HL-60 (cell line): ENCODE data around the gene YARS1.

ENCODE experiments used
- DNase-seq, 2 experiments: peaks; one replicate each; pipeline ENCODE4 v3.0.0-alpha.2; 2010 to 2020; ENCODE audit warnings: low read depth in 1 of 2, low spot score in 1 of 2
- H3K27ac ChIP-seq: fragments of 250-450 bp; sonication (Bioruptor Pico); replicated peaks from 2 replicates; pipeline ENCODE4 v1.5.1; 2020; ENCODE audit warnings: mild to moderate bottlenecking, moderate library complexity
- H3K27me3 ChIP-seq: fragments of 250-450 bp; sonication (Bioruptor Pico); 2 replicates; pipeline ENCODE4 v1.5.1; 2021; ENCODE audit warnings: mild to moderate bottlenecking, moderate library complexity; ENCODE audit not compliant: insufficient read depth, poor library complexity, severe bottlenecking
- H3K4me3 ChIP-seq: replicated peaks from 2 replicates; pipeline ENCODE4 v1.5.1; 2011; ENCODE audit warnings: mild to moderate bottlenecking, control low read depth, low read length; ENCODE audit not compliant: insufficient read depth
- GABPA ChIP-seq: IDR thresholded peaks from 2 replicates; pipeline ENCODE4 v1.6.1; 2012; ENCODE audit warnings: low read depth
- POLR2AphosphoS5 ChIP-seq: IDR thresholded peaks from 2 replicates; pipeline ENCODE4 v1.6.1; 2012; ENCODE audit warnings: low read depth
- SPI1 ChIP-seq: IDR thresholded peaks from 2 replicates; pipeline ENCODE4 v1.6.1; 2012; ENCODE audit warnings: low read depth, mild to moderate bottlenecking, borderline replicate concordance
- TF ChIP-seq, protein P1 (sequence below): IDR thresholded peaks from 2 replicates; pipeline ENCODE4 v1.6.1; 2012; ENCODE audit warnings: low read depth; ENCODE audit not compliant: insufficient replicate concordance
- TF ChIP-seq, protein P2 (sequence below): IDR thresholded peaks from one replicate; pipeline ENCODE4 v1.5.1; 2011; ENCODE audit warnings: low read length, control low read depth, inconsistent platforms; ENCODE audit not compliant: insufficient read depth

Gene YARS1

DNA sequence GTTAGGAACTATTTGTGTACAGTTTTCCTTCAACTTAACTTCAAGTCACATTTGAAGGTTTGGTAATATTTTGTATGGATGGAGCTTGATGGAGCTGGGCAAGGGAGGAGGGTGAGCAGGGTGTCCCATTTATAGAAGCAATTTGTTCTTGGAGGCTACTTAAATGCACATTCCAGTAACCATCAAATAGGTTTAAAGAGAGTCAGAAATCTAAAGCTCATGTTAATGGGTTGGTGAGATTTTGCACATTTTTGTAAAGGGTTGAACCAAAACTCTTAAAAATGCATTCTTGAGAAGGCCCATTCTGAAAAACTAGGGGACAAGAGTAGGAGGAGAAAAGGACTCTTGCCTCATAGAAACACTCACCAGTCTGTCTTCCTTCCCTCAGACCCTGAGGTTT lies 43.4 kb upstream of the YARS1 start:
- no peaks in the 10 kb centered on the region for H3K27me3 ChIP-seq
- TF ChIP-seq, protein P1, sequence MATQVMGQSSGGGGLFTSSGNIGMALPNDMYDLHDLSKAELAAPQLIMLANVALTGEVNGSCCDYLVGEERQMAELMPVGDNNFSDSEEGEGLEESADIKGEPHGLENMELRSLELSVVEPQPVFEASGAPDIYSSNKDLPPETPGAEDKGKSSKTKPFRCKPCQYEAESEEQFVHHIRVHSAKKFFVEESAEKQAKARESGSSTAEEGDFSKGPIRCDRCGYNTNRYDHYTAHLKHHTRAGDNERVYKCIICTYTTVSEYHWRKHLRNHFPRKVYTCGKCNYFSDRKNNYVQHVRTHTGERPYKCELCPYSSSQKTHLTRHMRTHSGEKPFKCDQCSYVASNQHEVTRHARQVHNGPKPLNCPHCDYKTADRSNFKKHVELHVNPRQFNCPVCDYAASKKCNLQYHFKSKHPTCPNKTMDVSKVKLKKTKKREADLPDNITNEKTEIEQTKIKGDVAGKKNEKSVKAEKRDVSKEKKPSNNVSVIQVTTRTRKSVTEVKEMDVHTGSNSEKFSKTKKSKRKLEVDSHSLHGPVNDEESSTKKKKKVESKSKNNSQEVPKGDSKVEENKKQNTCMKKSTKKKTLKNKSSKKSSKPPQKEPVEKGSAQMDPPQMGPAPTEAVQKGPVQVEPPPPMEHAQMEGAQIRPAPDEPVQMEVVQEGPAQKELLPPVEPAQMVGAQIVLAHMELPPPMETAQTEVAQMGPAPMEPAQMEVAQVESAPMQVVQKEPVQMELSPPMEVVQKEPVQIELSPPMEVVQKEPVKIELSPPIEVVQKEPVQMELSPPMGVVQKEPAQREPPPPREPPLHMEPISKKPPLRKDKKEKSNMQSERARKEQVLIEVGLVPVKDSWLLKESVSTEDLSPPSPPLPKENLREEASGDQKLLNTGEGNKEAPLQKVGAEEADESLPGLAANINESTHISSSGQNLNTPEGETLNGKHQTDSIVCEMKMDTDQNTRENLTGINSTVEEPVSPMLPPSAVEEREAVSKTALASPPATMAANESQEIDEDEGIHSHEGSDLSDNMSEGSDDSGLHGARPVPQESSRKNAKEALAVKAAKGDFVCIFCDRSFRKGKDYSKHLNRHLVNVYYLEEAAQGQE = no peak
- TF ChIP-seq POLR2AphosphoS5 = no peak
- TF ChIP-seq, protein P2, sequence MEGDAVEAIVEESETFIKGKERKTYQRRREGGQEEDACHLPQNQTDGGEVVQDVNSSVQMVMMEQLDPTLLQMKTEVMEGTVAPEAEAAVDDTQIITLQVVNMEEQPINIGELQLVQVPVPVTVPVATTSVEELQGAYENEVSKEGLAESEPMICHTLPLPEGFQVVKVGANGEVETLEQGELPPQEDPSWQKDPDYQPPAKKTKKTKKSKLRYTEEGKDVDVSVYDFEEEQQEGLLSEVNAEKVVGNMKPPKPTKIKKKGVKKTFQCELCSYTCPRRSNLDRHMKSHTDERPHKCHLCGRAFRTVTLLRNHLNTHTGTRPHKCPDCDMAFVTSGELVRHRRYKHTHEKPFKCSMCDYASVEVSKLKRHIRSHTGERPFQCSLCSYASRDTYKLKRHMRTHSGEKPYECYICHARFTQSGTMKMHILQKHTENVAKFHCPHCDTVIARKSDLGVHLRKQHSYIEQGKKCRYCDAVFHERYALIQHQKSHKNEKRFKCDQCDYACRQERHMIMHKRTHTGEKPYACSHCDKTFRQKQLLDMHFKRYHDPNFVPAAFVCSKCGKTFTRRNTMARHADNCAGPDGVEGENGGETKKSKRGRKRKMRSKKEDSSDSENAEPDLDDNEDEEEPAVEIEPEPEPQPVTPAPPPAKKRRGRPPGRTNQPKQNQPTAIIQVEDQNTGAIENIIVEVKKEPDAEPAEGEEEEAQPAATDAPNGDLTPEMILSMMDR = no peak
- TF ChIP-seq GABPA = no peak
- TF ChIP-seq SPI1 = no peak
- H3K4me3 ChIP-seq = no peak overlapping the region
- DNase-seq = no peak
- no peak overlapping the region for H3K27ac ChIP-seq

DNA sequence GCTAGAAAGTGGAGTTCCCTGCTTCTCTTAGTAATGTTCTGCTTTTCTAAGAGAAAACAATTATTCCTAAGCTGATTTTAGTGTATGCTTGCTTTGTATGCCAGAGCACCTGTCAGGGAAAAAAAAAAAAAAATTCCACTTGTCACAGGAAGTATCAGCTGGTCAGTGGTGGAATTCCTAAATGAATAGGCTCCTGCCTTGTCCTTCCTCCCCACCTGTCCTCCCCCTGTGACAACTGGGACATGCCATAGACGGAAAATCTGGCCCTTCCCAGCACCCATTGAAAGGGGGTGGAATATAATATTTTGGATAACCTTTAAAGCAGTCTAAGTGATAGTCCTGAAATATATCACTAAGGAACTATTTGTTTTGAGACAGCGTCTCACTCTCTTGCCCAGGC lies 42.8 kb upstream of the YARS1 start:
- TF ChIP-seq, protein P1 = no peak
- TF ChIP-seq GABPA (no peak), POLR2AphosphoS5 (no peak), SPI1 (no peak)
- TF ChIP-seq, protein P2 = no peak
- H3K27ac ChIP-seq = no peak overlapping the region

DNA sequence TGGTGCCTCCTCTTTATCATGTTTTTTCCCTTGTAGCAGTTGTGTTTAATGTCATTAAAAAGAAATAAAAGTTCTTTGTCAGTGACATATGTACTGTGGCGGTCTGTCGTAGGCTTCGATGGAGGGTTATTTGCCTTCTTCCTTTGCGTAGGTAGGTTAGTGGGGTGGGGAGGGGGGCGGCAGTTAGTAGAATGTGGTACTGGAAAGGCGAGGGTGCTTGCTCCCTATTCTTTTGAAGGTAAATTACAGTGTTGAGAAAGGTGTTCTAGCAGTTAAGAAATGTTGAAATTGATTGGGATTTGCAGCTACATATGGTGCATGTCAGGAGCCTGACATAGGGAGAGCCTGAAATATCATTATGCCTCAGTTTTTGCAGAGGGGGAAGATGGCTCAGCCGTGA lies 41.6 kb upstream of the YARS1 start:
- no peak for TF ChIP-seq SPI1
- TF ChIP-seq, protein P2 = no peak
- TF ChIP-seq GABPA = no peak
- TF ChIP-seq, protein P1 = no peak
- TF ChIP-seq POLR2AphosphoS5 = no peak
- no peak for DNase-seq
- H3K27ac ChIP-seq = no peak overlapping the region
- no peaks in the 10 kb centered on the region for H3K27me3 ChIP-seq
- no peak overlapping the region for H3K4me3 ChIP-seq

More for the DNA sequence above, 42.8 kb upstream of the YARS1 start:
- no peak for DNase-seq
- Histone ChIP-seq H3K4me3 (no peak overlapping the region), H3K27me3 (no peaks in the 10 kb centered on the region)
